COLO668 (cell line): ENCODE results near the gene HTRA2.
"Not testable (repeated sequence)": the region's sequence is repeated elsewhere in the genome, so short reads cannot be mapped to it uniquely, and the experiment has no call there.

ENCODE experiments used
- DNase-seq: peaks from one replicate; lab custom pipeline; 2025; ENCODE audit not compliant: unreplicated experiment; lab: John Stamatoyannopoulos, UW

HTRA2 gene

DNA sequence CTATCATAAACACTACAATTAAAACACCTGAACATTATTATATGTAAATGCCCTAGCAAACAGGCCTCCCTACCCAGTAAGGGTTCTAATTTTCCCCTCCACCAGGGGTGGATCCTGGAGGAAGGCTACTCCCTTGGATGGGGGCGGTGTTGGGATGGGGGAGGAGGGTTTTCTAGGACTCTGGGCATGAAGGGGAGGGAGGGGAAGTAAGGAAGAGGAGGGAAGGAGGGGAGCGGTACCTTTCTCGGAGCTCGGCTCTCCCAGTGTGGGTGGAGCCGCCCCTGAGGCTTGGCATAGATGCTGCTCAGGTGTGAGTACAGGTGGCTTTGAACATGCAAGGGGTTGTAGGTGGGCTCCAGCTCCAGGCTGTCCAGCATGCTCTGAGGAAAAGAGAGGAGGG lies 30.2 kb downstream of the HTRA2 start:
- DNase-seq, result no peak

DNA sequence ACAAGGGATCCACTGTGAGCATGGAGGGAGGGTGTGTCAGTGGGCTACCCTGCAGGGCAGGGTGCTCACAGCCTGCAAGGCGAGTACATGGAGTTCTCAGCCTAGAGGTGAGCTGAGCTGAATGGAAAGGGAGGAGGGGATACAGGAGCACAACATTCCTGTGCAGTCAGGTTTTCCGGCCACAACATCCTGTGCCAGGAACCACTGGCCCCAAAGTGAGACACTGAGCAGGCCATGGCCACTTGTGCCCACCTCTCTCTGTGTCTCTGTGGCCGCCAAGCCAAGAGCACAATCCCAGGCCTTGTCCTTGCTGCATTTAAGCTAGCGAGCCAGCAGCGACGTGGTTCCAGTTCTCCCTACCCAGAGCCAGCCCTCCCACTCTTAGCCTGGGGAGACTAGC lies 30.9 kb downstream of the HTRA2 start:
- DNase-seq, result no peak

DNA sequence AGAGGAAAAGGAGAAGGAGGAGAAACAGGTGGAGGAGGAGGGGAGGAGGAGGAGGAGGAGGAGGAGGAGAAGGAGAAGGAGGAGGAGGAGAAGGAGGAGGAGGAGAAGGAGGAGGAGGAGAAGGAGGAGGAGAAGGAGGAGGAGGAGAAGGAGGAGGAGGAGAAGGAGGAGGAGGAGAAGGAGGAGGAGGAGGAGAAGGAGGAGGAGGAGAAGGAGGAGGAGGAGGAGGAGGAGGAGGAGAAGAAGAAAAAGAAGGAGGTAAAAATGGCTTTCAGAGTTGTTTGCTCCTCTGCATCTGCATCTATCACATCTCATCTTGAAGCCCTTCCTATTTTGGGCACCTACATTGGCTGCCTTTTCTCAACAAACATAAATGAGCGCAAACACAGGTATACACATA lies 31.3 kb downstream of the HTRA2 start:
- DNase-seq, result not testable (repeated sequence)

DNA sequence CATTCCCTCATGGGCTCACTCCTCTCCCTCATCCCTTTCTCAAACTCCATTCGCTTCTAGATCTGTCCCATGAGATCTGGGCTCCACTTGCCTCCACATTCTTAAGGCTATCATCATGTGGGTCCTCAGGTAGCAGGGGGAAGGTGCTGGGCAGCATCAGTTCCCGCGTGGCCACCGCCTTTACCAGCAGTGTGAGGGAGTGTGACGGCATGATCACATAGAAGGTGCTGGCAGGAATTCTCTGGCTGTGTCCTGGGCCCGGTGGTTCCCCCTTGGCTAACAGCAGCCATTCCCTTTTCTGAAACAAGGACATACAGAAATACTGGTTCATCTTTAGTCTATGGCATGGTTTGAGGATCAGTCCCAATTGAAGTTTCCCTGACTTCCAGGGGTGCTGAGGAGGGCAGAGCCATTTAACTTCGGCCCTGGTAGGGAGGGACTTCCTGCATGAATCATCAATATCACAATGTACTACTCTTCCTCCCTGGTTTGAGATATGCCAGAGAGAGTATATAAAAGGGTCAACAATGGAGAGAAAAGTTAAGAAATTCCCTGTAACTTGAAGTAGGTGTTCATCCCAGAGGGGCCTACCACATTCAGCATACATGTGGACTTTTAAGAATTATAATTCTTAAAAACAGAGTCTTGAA lies 32.5 kb downstream of the HTRA2 start:
- DNase-seq, result no peak

DNA sequence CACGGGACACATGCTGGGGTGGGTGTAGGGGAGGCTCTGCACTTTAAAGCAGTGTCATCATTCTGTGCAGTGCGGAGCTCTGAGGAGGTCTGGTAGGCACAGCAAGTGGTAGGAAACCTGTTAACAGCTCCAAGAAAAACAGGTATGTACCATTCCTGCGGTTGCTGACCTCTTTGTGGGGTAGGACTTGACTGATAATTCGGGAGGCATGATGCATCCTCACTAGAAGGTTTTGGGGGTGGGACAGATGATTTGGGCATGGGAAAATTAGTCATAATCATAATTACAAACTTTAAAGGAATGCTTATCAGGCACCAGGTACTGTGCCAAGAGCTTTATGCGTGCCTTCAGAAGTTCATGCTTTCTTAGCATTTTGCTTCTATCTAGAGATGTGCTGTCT lies 34.5 kb downstream of the HTRA2 start:
- no peak for DNase-seq

DNA sequence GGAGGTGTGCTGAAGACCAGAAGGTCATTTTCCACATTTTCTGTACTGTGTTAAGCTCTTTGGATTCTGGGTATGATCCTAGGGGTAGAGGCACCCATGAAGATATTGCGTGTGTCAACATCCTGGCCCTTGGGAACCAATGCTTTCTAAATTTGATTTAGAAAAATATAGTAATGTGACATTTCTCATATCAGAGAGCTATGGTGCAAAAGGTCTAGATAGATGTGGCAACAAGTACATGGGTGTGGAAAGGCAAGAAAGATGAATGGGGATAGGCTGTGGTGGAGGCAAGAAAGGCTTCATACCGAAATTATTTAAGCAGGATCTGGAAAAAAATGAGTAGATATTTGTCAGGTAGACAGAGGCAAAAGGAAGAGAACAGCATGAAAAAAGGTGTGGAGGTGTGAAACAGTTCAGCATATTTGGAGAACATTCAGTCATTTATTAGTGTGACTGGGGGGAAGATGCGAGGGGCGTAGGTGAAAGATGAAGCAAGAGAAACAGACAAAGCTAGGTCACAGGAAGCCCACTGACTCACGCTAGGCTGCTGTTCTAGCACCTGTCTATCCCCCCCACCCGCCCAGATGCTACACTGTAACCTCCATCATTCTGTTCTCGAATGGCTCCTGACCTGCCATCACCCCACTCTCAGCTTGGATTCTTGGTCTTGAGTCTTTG lies 36.5 kb downstream of the HTRA2 start:
- no peak for DNase-seq

DNA sequence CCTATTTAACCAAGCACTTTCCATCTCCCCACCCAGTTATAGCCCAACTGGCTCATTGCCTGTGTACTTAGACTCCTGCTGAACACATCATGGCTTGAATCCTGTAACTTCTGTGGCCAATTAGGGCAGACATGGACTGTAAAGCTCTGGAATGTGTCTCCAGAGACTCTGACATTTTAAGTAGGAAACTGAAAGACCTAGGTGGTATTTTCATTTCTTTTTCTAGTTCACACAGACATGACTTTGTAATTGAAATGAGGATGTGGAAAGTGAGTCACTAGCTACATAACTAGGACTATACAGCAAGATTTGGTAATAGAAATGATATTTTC lies 37.0 kb downstream of the HTRA2 start:
- DNase-seq, result no peak

DNA sequence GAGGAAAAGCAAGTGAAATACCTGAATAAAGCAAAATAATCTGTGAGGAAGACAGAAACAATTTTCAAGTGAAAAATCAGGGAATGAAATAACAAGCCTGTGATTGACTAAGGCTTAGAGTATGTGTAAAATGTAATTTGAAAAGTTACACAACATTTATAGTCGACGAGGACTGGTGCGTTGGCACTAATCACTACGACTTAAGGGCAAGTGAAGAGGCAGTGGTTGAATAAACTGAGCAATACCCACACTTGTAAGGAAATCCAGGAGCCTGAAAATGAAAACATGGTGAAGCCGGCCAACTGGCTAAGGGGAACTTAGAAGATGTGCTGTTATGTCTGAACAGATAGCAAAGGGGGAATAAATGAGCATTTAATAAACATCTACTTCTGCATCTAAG lies 38.1 kb downstream of the HTRA2 start:
- no peak for DNase-seq

DNA sequence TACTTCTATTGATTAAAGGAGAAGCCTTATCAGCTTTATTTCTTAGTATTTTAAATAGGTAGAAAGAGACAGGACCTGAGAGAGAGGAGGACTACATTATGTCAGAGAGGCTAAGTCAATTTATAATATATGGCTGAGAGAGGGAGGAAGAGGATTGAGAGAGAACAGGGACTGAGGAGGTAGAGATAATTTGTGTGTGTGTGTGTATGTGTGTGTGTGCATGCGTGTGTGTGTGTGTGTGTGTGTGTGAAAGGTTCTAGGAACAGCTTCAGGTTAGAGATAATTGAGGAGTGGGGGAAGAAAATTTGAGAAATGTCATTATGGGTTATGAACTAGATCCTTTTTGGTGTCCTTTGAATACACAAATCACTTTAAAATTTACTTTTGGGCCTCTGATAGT lies 40.0 kb downstream of the HTRA2 start:
- no peak for DNase-seq

DNA sequence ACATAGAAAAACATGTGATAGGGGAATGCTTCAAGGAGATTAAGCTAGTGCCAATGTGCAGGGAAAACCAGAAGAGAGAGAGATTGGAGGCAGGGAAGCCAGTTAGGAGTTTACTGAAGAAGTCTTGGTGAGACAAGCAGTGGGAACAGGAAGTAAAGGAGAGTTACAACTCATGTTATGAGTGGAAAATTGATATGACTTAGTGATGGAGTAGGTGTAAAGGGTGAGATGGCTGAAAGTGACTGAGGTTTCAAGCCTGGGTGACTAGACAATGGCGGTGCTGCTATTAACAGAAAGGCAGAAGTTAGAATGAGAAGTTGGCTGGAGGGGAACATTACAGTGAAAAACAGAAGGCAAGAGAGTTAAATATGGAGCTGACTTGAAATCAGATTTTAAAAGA lies 41.3 kb downstream of the HTRA2 start:
- no peak for DNase-seq

DNA sequence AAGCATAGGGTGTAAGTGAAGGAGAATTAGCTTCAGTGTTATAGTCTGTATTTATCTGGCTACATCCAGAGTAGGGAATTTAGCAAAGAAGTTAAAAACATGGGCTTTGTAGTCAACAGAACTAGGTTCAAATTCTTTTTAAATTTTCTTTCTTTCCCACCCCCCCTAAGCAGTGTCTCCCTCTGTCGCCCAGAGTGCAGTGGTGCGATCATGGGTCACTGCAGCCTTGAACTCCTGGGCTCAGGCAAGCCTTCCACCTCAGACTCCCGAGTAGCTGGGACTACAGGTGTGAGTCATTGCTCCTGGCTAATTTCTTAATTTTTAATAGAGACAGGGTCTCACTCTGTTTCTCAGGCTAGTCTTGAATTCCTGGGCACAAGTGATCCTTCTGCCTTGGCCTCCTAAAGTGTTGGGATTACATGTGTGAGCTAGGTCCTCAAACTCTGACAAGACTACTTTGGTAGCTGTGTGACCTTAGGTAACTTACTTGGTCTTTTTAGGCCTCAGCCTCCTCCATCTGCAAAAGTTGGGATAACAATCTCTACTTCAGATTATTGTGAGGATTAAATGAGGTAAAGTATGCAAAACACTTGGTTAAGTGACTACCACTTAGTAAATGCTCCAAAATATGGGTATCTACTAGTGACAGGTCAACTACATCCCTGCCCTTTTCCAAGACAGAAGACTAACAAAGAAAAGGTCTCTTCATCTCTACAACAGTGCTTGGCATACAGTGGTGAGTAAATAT lies 42.6 kb downstream of the HTRA2 start:
- DNase-seq, result no peak

DNA sequence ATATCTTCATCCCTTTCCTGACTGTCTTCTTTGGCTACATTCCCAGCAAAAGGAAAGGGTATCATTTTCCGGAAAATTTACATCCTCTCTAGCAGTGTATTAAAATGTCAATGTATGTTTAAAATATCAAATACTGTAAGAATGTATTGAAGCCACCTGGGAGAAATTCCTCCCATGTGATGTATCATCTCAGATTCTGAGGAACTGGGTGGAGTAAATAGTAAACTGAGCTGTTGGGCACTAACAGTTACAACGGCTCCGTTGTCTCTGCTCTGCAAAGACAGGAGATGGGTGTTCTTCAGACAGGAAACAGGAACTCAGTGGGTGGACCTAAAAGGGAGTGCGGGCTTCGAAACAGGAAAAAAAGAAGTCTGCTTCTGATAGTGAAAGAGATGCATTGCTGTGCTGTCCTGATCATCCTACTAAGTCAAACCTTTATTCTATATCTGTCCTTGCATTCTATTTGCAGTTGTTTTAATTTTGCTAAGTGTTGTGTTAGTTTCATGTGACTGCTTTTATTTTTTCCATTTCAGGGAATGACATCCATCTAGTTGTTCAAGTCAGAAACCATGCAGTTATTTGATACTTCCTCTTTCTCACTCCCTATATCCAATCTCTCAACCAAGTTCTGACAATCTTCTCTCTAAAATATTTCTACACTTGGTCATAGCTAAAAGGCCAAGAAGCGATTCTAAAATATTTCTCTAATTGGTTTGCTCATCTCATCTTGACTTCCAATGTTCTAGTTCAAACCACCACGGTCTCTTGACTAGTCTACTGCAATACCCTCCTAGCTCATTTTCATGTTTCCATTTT lies 44.2 kb downstream of the HTRA2 start:
- no peak for DNase-seq

DNA sequence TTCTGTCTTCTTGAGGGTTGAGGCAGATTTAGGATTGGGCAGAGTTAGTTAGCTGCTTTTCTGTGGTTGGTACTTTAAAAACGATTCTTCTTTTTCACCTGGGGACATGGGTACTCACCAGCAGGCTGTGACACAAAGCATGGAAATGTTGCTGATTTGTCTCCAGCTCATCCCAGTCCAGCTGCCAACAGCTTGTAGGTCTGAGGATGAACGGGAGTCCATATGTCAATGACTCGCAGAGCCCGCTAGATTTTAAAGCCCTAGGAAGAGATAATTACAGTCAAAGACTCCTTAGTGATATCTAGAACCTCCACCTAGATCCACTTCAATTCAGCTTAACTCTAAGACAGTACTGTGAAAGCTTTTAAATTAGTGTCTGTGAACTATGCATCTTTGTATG lies 45.6 kb downstream of the HTRA2 start:
- no peak for DNase-seq

DNA sequence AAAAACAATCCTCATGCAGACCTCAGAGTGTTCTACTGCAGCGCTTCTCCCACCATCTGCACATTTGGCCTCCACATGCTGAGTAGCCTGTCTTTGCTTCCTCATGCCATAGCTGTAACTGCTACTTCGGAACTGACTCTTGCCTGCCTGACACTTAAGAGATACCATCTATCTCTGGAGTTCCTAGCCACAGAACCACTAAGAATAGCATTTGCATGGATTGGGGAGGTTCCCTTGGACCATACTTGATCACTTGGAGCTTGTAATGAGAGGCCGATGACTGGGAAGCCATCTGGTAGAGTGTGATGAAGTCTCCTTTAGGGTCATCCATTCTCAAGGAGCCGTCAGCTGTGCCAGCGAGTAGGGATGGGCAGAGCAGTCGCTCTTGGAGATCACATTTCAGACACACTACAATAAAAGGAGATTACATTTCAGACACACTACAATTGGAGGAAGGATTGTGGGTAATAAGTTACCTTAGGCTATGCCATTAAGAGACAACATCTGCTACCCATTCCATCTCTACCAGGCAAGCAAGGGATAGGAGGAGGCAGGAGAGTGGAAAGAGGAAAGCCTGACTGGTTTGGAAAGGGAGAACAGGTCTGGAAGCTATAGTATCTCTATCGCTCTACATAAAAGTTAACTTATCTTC lies 46.6 kb downstream of the HTRA2 start:
- DNase-seq, result no peak

DNA sequence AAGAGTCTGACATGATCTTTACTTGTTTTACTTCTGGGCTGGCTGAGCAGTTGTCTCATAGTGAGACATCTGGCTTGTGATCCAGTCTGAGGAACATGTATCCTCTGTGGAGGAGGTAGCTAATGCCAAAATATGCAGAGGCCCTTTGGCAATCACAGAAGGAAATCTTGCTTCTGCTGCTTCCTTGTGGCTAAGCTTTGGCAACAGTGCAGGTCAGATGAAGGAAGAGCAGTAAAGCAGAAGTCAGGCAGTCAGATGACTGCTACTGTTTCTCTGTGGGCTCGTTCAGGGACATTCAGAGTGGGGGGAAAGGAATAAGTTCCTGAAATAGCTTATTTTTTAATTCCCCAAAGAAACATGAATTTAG lies 47.1 kb downstream of the HTRA2 start:
- no peak for DNase-seq

DNA sequence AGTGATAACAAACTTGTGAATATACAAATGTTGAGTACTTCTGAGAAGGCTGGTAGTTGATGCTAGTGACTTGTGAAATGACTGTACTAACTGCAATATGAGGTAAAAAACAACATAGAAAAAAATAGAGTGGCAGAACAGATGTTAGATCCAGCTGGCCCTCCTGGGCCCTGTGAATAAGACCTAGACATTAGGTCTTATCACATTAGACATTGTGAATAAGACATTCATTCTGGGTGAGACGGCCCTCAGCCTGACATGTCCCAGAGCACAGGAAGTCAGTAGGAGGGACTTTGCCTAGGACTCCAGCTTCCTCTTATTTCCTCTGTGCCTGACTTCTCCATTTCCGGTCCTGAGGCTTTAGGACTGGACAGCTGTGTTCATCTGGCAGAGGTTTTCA lies 47.7 kb downstream of the HTRA2 start:
- DNase-seq, result no peak

DNA sequence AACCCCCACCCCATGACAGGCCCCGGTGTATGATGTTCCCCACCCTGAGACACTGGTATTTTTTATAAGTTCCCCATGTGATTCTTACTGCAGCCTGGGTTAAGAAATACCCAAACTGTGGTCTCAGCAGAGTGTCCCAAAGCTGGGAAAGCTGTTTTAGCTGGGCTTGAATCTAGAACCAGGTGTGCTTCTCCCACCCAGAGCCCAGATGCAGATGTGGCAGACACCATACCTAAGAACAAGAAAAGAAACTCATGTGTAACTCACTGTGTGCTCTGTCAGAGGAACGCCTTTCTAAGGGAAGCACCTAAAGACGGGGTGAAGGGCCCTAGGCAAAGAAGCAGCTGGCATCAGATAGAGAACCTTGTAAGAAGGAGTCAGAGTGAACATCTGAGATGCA lies 48.7 kb downstream of the HTRA2 start:
- DNase-seq, result no peak

DNA sequence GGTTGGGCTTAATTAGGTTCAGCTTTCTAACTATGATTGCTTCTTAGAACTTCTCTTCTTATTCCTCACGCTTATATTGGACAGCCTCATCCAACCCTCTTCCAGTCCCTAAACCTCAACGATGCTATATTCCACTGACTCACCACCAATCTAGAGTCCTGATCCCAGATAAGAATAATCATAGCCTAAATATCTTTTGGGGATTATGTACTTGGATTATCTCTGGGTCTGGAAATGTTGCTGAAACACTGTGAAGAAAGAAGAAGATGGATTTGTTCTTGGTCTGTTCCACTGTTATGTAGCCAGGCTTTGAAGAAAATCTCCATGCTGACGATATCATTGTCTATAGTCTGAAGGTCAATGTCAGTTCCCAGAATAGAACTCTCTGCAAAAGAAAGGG lies 51.7 kb downstream of the HTRA2 start:
- no peak for DNase-seq

DNA sequence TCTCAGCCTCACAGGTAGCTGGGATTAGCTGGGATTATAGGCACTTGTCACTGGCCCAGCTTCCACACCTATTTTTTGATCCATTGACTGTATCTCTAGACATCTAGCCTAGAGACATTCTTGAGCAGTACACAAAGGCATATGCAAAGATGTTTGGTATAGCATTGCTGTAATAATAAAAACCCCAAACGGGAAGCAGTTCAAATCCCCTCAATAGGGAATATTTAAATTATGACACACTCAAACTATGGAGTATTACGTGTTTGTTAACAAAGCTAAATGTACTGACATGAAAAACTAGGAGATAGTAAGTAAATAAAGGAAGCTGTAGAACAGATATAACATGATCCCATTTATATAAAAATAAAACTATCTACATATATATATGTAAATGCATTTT lies 52.5 kb downstream of the HTRA2 start:
- DNase-seq, result no peak
